ENCODE results near the gene DDA1. TPM values are rescaled to one million over a fixed set of nuclear protein-coding genes. Genes with fewer than 3 reads are reported as not detected.

The DDA1 gene
- total and polyA plus RNA-seq, 8 donors: 6.1 to 25.4 (median 11.6) TPM

GRCh38 chr19:17263712-17264640, 45.4 kb upstream of the DDA1 start:
- no peak overlapping the region for H3K4me3 ChIP-seq

GRCh38 chr19:17264641-17264979, 44.8 kb upstream of the DDA1 start, which contains the start of gene USHBP1:
Gene USHBP1 (minus strand): TSS chr19:17264745. CDS start chr19:17264299, 446 bp downstream.
- Histone ChIP-seq H3K36me3 (no peaks in the 10 kb centered on the region), H3K9me3 (no peaks in the 10 kb centered on the region), H3K4me3 (no peak within 1 kb of the TSS), H3K27ac (no peak within 1 kb of the TSS), H3K27me3 (no peaks in the 10 kb centered on the region), H3K4me1 (peaks cover 4 to 9% (median 8%) of the 10 kb centered on the region in 3 donors)
- FAIRE-seq: no peak
- WGBS, 2 donors: 65 to 66% methylated on average over 5 of the region's 5 CpGs
- ATAC-seq: no peak
- intact Hi-C loops (cut with DNase I): no loop called here
- no peak for TF ChIP-seq CTCF (IDR thresholded peaks at IDR 0.05)
- no peak for DNase-seq

More at GRCh38 chr19:17263712-17264640, 45.4 kb upstream of the DDA1 start:
- H3K27me3 ChIP-seq: no peaks in the 10 kb centered on the region
- 83 to 85% methylated on average over 23 of the region's 23 CpGs for WGBS, 2 donors
- H3K9me3 ChIP-seq: no peaks in the 10 kb centered on the region
- ATAC-seq (no peak), DNase-seq (peak in 1 of 6 donors; percentile 64), FAIRE-seq (no peak)
- no peak overlapping the region for H3K27ac ChIP-seq
- intact Hi-C loops (cut with DNase I): no loop called here
- TF ChIP-seq CTCF (IDR thresholded peaks at IDR 0.05): no peak
- H3K4me1 ChIP-seq: peaks cover 4 to 15% (median 14%) of the 10 kb centered on the region in 3 donors
- no peaks in the 10 kb centered on the region for H3K36me3 ChIP-seq

- no peak overlapping the region for H3K27ac ChIP-seq
- DNase-seq: no peak
- intact Hi-C loops (cut with DNase I): no loop called here
- H3K27me3 ChIP-seq: no peaks in the 10 kb centered on the region
- H3K4me1 ChIP-seq: peaks cover 0 to 7% (median 0%) of the 10 kb centered on the region in 3 donors
- H3K36me3 ChIP-seq: no peaks in the 10 kb centered on the region
- no peak for FAIRE-seq
- no peak overlapping the region for H3K4me3 ChIP-seq
- WGBS, 2 donors: 88 to 89% methylated on average over 7 of the region's 7 CpGs
- no peaks in the 10 kb centered on the region for H3K9me3 ChIP-seq
- TF ChIP-seq CTCF (IDR thresholded peaks at IDR 0.05): no peak
- no peak for ATAC-seq
Observed at GRCh38 chr19:17266026-17266425, 43.3 kb upstream of the DDA1 start.

GRCh38 chr19:17266589-17266974, 42.8 kb upstream of the DDA1 start:
- ATAC-seq (no peak), FAIRE-seq (no peak), DNase-seq (no peak)
- H3K9me3 ChIP-seq: no peaks in the 10 kb centered on the region
- no peak overlapping the region for H3K4me3 ChIP-seq
- TF ChIP-seq CTCF (IDR thresholded peaks at IDR 0.05): no peak
- H3K4me1 ChIP-seq: peaks cover 0 to 7% (median 0%) of the 10 kb centered on the region in 3 donors
- peaks cover 0 to 1% (median 0%) of the 10 kb centered on the region in 3 donors for H3K36me3 ChIP-seq
- WGBS, 2 donors: 82 to 86% methylated on average over 12 of the region's 12 CpGs
- H3K27ac ChIP-seq: peak overlapping the region in 2 of 4 donors; percentile 41 to 48
- intact Hi-C loops (cut with DNase I): no loop called here
- no peaks in the 10 kb centered on the region for H3K27me3 ChIP-seq

All from pancreas (tissue), 10 donors.